ENCODE data around the gene RNF146. TPM values are rescaled to one million over a fixed set of nuclear protein-coding genes. Genes with fewer than 3 reads are reported as not detected.
"Not testable (repeated sequence)": the region's sequence is repeated elsewhere in the genome, so short reads cannot be mapped to it uniquely, and the experiment has no call there.

The RNF146 gene, protein sequence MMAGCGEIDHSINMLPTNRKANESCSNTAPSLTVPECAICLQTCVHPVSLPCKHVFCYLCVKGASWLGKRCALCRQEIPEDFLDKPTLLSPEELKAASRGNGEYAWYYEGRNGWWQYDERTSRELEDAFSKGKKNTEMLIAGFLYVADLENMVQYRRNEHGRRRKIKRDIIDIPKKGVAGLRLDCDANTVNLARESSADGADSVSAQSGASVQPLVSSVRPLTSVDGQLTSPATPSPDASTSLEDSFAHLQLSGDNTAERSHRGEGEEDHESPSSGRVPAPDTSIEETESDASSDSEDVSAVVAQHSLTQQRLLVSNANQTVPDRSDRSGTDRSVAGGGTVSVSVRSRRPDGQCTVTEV
- total RNA-seq (39.2 TPM), polyA plus RNA-seq (ENCODE audit: insufficient read depth in 1 of 8, insufficient read length in 8 of 8, low replicate concordance in 1 of 8) (10 to 100 TPM; 47.7 to 66.9 (median 54.8) TPM)
- long read RNA-seq, donor 1, partial matches to known transcripts, result 0 of 5 reads
- long read RNA-seq, donor 1, other reads (novel, unspliced or antisense), result 0 of 5 reads
- long read RNA-seq, donor 2, partial matches to known transcripts, result 0 of 1 reads
- long read RNA-seq, donor 2, other reads (novel, unspliced or antisense), result 0 of 1 reads
- long read RNA-seq, donor 3, partial matches to known transcripts, result 0 of 4 reads
- long read RNA-seq, donor 3, other reads (novel, unspliced or antisense), result 0 of 4 reads
- long read RNA-seq, donor 4, transcript RNF146-213 (3 exons, 2,070 nt), result major isoform, 6 of 12 reads
- long read RNA-seq, donor 4, partial matches to known transcripts, result 0 of 12 reads
- long read RNA-seq, donor 4, other reads (novel, unspliced or antisense), result 0 of 12 reads
- long read RNA-seq, donor 5, transcript RNF146-204 (4 exons, 884 nt), result minor isoform, 6 of 27 reads
- long read RNA-seq, donor 5, transcript RNF146-213 (3 exons, 2,070 nt), result major isoform, 7 of 27 reads
- long read RNA-seq, donor 5, transcript RNF146-203 (3 exons, 2,369 nt), result minor isoform, 5 of 27 reads
- long read RNA-seq, donor 5, partial matches to known transcripts, result 0 of 27 reads
- long read RNA-seq, donor 5, other reads (novel, unspliced or antisense), result 0 of 27 reads
- long read RNA-seq, donor 6, transcript RNF146-204 (4 exons, 884 nt), result major isoform, 7 of 22 reads
- long read RNA-seq, donor 6, partial matches to known transcripts, result 0 of 22 reads
- long read RNA-seq, donor 6, other reads (novel, unspliced or antisense), result 0 of 22 reads
- long read RNA-seq, donor 7, transcript RNF146-203 (3 exons, 2,369 nt), result major isoform, 6 of 32 reads
- long read RNA-seq, donor 7, partial matches to known transcripts, result 14 of 32 reads
- long read RNA-seq, donor 7, other reads (novel, unspliced or antisense), result 5 of 32 reads
- long read RNA-seq, donor 8, transcript RNF146-213 (3 exons, 2,070 nt), result minor isoform, 5 of 19 reads
- long read RNA-seq, donor 8, transcript RNF146-203 (3 exons, 2,369 nt), result major isoform, 9 of 19 reads
- long read RNA-seq, donor 8, partial matches to known transcripts, result 0 of 19 reads
- long read RNA-seq, donor 8, other reads (novel, unspliced or antisense), result 0 of 19 reads
- long read RNA-seq, donor 9, partial matches to known transcripts, result 0 of 6 reads
- long read RNA-seq, donor 9, other reads (novel, unspliced or antisense), result 0 of 6 reads
- long read RNA-seq, donor 10, transcript RNF146-208 (2 exons, 593 nt), result major isoform, 5 of 16 reads
- long read RNA-seq, donor 10, partial matches to known transcripts, result 0 of 16 reads
- long read RNA-seq, donor 10, other reads (novel, unspliced or antisense), result 0 of 16 reads
- long read RNA-seq, donor 11, partial matches to known transcripts, result 0 of 13 reads
- long read RNA-seq, donor 11, other reads (novel, unspliced or antisense), result 0 of 13 reads

DNA sequence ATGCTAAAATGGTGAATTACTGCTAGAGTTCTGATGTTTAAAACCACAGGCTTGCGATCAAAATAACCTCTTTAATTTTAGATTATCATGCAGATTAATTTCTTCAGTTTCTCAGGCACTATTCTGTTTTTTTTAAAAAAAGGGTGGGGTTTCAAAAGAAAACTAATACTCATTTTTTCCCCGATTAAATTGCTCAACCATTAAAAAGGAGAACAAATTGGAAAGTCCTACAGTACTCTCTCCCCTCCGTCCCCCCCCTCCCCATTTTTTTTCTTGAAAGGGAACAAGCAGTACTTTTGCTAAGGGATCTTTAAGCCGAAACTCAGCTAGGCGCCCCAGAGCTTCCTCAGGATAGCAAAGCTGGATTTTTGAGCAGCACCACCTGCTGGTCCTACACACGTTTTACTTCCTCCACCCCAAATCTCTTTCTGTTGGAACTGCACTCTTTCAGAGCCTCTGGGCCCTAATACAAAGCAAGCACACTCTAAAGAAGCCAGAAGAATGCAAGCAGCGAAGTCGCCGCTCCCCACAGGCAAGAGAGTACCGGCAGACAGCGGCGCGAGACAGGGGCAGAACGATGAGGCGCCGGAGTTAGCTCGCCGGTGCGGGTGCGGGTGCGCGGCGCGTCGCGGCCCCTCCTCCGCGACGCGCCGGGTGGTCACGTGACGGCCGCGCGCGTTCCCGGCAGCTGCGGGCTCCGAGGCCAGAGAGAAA, at the start of gene RNF146:
TSS of gene RNF146 (plus strand) at position 687 of the 714 bp plus-strand sequence. CDS start 13,475 bp downstream, outside the sequence.
- DNase-seq, result peak; percentile 95
- WGBS (ENCODE audit: insufficient coverage), result under 1% methylated on average over 38 of the region's 40 CpGs
- Histone ChIP-seq H3K36me3 (ENCODE audit: control insufficient read depth, insufficient read depth, low read length) (no peaks in the 10 kb centered on the region), H3K9me3 (replicated peaks; ENCODE audit: control insufficient read depth, low read depth, low read length) (no peaks in the 10 kb centered on the region), H3K27me3 (ENCODE audit: control insufficient read depth, insufficient read depth, low read length) (no peaks in the 10 kb centered on the region), H3K27ac (ENCODE audit: low read length) (peak within 1 kb of the TSS; percentile 99), H3K4me3 (ENCODE audit: low read length) (peak within 1 kb of the TSS; percentile 81), H3K4me1 (ENCODE audit: control insufficient read depth, insufficient read depth, low read length) (no peaks in the 10 kb centered on the region)

DNA sequence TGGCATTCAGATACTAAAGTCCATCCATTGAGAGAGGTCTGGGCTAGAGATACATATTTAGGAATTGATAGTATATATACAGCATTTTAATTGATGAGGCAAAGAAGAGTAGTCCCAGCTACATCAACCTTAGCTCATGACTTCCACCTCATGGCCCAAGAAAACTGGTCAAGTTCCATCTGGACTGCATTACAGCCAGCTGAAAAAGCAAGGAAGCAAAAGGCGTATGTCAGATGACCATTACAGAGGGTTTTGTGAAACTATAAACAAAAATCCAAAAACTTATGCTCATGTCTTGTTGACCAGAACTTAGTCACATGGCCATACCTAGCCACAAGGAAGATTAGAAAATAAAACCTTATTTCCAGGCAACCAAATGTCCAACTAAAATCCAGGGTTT, 46.8 kb upstream of the RNF146 start:
- WGBS (ENCODE audit: insufficient coverage), result no CpG with 5 or more reads among the region's 1 CpG
- no peaks in the 10 kb centered on the region for H3K36me3 ChIP-seq (ENCODE audit: control insufficient read depth, insufficient read depth, low read length)
- H3K27ac ChIP-seq (ENCODE audit: low read length), result peak overlapping the region; percentile 52
- no peaks in the 10 kb centered on the region for H3K9me3 ChIP-seq (replicated peaks; ENCODE audit: control insufficient read depth, low read depth, low read length)
- no peaks in the 10 kb centered on the region for H3K4me1 ChIP-seq (ENCODE audit: control insufficient read depth, insufficient read depth, low read length)
- peak; percentile 79 for DNase-seq
- H3K4me3 ChIP-seq (ENCODE audit: low read length), result no peak overlapping the region
- H3K27me3 ChIP-seq (ENCODE audit: control insufficient read depth, insufficient read depth, low read length), result no peaks in the 10 kb centered on the region

DNA sequence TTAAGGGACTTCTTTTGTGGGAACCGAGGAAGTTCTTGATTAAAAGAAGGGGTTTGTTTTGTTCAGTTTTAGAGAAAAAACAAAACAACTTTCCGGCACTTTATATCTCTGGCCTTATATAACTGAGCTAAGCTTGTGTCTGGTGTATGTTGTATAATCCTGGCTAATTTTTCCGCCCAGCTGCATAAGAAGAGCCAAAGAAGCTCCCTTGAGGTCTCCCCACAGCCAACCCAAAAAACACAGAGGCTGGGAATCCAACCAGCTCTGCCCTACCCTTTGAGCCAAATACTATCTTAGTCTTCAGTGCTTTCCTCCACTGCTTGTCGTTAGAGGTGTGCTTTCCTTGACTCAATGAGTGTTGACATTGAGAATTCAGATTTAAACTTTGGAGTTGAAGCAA, 45.5 kb upstream of the RNF146 start:
- H3K9me3 ChIP-seq (replicated peaks; ENCODE audit: control insufficient read depth, low read depth, low read length), result no peaks in the 10 kb centered on the region
- no peaks in the 10 kb centered on the region for H3K36me3 ChIP-seq (ENCODE audit: control insufficient read depth, insufficient read depth, low read length)
- H3K4me3 ChIP-seq (ENCODE audit: low read length), result no peak overlapping the region
- peak; percentile 70 for DNase-seq
- WGBS (ENCODE audit: insufficient coverage), result no CpG with 5 or more reads among the region's 4 CpGs
- H3K27ac ChIP-seq (ENCODE audit: low read length), result no peak overlapping the region
- no peaks in the 10 kb centered on the region for H3K27me3 ChIP-seq (ENCODE audit: control insufficient read depth, insufficient read depth, low read length)
- H3K4me1 ChIP-seq (ENCODE audit: control insufficient read depth, insufficient read depth, low read length), result no peaks in the 10 kb centered on the region

DNA sequence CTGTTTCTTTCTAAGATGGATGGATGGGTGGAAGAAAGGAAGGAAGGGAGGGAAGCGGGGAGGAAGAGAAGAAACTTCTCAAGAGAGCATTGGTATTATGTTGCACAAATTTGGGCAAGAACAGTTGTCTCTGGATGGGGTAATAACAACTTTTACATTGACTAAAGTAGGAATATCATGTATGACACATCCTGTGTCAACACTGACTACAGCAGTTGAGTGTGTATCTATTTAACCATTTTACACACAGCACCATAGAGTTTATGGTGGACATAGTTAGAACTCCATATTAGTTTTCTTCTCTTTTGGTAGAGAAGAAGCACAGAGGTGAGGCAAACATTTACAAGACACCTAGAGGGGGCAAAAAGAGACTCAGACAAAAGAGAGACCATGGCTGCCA, 44.2 kb upstream of the RNF146 start:
- no CpG with 5 or more reads among the region's 1 CpG for WGBS (ENCODE audit: insufficient coverage)
- no peaks in the 10 kb centered on the region for H3K4me1 ChIP-seq (ENCODE audit: control insufficient read depth, insufficient read depth, low read length)
- H3K27me3 ChIP-seq (ENCODE audit: control insufficient read depth, insufficient read depth, low read length), result no peaks in the 10 kb centered on the region
- H3K4me3 ChIP-seq (ENCODE audit: low read length), result no peak overlapping the region
- no peak overlapping the region for H3K27ac ChIP-seq (ENCODE audit: low read length)
- H3K36me3 ChIP-seq (ENCODE audit: control insufficient read depth, insufficient read depth, low read length), result no peaks in the 10 kb centered on the region
- H3K9me3 ChIP-seq (replicated peaks; ENCODE audit: control insufficient read depth, low read depth, low read length), result no peaks in the 10 kb centered on the region
- DNase-seq, result no peak

DNA sequence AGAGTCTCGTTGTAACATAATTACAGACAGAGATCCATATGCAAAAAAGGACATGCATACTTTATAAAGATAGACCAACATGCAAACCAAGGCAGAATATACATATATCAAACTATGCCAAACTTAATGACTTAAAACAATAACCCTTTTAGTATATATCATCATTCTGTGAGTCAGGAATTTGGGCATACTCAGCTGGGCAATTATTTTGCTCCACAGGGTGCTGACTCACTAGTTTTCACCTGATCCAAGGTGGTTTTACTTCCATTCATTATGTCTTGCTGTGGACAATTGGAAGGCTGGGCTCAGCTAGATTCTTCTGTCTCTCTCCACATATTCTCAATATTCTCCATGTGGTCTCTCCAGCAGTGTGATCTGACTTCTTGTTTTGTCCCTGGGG, 41.2 kb upstream of the RNF146 start:
- no CpG with 5 or more reads among the region's 1 CpG for WGBS (ENCODE audit: insufficient coverage)
- Histone ChIP-seq H3K9me3 (replicated peaks; ENCODE audit: control insufficient read depth, low read depth, low read length) (peaks cover 2% of the 10 kb centered on the region), H3K27me3 (ENCODE audit: control insufficient read depth, insufficient read depth, low read length) (no peaks in the 10 kb centered on the region), H3K36me3 (ENCODE audit: control insufficient read depth, insufficient read depth, low read length) (no peaks in the 10 kb centered on the region), H3K27ac (ENCODE audit: low read length) (no peak overlapping the region), H3K4me1 (ENCODE audit: control insufficient read depth, insufficient read depth, low read length) (no peaks in the 10 kb centered on the region), H3K4me3 (ENCODE audit: low read length) (no peak overlapping the region)
- DNase-seq, result no peak

DNA sequence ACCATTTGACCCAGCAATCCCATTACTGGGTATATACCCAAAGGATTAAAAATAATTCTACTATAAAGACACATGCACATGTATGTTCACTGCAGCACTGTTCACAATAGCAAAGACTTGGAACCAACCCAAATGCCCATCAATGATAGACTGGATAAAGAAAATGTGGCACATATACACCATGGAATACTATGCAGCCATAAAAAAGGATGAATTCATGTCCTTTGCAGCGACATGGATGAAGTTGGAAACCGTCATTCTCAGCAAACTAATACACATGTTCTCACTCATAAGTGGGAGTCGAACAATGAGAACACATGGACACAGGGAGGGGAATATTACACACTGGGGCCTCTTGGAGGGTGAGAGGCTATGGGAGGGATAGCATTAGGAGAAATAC, 32.8 kb upstream of the RNF146 start:
- H3K9me3 ChIP-seq (replicated peaks; ENCODE audit: control insufficient read depth, low read depth, low read length); H3K4me1 ChIP-seq (ENCODE audit: control insufficient read depth, insufficient read depth, low read length); H3K27me3 ChIP-seq (ENCODE audit: control insufficient read depth, insufficient read depth, low read length); H3K27ac ChIP-seq (ENCODE audit: low read length); H3K4me3 ChIP-seq (ENCODE audit: low read length); H3K36me3 ChIP-seq (ENCODE audit: control insufficient read depth, insufficient read depth, low read length); DNase-seq: not testable (repeated sequence)
- no CpG with 5 or more reads among the region's 3 CpGs for WGBS (ENCODE audit: insufficient coverage)

DNA sequence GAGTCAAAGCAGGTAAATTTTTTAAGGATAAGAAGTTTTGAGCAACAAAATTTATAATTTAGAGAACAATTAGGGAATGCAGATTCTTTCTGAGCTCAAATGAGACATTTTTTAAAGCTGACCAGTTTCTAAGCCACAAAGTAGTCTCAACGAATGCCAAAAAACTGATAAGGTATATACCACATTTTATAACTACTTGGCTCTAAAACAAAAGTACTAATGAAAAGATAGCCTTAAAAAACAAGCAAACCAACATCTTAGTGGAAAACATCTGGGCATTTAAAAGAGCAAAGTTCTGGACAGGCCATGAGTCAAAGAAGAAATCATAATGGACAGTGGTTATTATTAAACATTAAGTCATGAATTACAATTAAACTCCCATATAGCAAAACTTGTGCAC, 23.2 kb upstream of the RNF146 start:
- Histone ChIP-seq H3K27ac (ENCODE audit: low read length) (no peak overlapping the region), H3K4me1 (ENCODE audit: control insufficient read depth, insufficient read depth, low read length) (no peaks in the 10 kb centered on the region), H3K9me3 (replicated peaks; ENCODE audit: control insufficient read depth, low read depth, low read length) (no peaks in the 10 kb centered on the region), H3K4me3 (ENCODE audit: low read length) (no peak overlapping the region), H3K36me3 (ENCODE audit: control insufficient read depth, insufficient read depth, low read length) (no peaks in the 10 kb centered on the region), H3K27me3 (ENCODE audit: control insufficient read depth, insufficient read depth, low read length) (no peaks in the 10 kb centered on the region)
- WGBS (ENCODE audit: insufficient coverage), result no CpG with 5 or more reads among the region's 1 CpG
- DNase-seq, result no peak

DNA sequence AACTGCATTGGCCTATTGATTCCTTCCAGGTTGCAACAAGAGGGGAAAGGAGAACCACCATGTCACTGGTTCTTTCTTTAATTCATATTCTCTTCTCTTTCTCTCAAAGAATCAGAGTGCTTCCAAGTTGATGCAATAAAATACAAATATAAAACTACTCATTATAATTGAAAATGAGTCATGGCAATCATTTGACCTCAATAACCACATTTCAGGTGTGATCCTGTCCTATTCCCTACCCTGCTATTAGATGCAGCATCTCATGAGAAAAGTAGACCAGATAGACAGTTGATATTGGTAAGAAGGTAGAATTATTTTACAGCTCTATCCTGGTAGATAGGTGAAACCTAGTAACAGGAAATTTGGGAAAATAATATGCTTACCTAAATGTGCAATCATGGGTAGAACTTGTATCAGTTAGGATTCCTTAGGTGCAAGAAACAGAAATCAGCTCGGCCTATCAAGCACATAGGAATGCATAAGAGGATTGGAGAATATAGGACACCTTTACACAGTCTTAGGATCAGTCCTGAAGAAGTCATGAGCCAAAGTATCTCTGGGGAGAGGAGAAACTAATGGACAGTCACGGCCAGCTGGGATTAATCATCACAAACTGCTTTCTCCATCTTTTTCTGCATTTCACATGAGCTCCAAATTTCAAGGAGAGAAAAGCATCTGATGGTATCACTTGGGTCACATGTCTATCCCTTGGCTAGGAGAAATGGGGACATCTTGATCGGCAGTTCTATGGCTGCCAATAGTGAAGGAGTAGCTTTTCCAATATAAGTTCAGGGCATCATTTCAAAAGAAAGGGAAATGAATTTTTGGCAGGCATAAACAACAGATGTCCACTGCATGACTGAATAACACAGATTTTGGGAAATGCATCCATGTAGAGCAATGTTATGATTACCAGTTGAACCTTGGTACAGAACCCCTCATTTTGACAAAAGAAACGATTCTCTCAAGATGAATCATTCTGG, 19.3 kb upstream of the RNF146 start:
- H3K4me3 ChIP-seq (ENCODE audit: low read length), result no peak overlapping the region
- H3K4me1 ChIP-seq (ENCODE audit: control insufficient read depth, insufficient read depth, low read length), result no peaks in the 10 kb centered on the region
- WGBS (ENCODE audit: insufficient coverage), result 76% methylated on average over 2 of the region's 4 CpGs
- H3K36me3 ChIP-seq (ENCODE audit: control insufficient read depth, insufficient read depth, low read length), result no peaks in the 10 kb centered on the region
- no peaks in the 10 kb centered on the region for H3K27me3 ChIP-seq (ENCODE audit: control insufficient read depth, insufficient read depth, low read length)
- no peaks in the 10 kb centered on the region for H3K9me3 ChIP-seq (replicated peaks; ENCODE audit: control insufficient read depth, low read depth, low read length)
- peak overlapping the region; percentile 15 for H3K27ac ChIP-seq (ENCODE audit: low read length)
- DNase-seq, result peak; percentile 88
